ENCODE data around the gene SUSD3.

GRCh38 chr9:93040409-93040808 is 18.1 kb upstream of the SUSD3 start:
- TF ChIP-seq NR2C2 (CRISPR knock-in tag; IDR thresholded peaks at IDR 0.05) (no peak), E2F4 (CRISPR knock-in tag; IDR thresholded peaks at IDR 0.05; ENCODE audit: borderline replicate concordance, low read depth) (no peak)
